ENCODE results near the gene ARHGAP24.

GRCh38 chr4:85824166-85824945 is 349.4 kb downstream of the ARHGAP24 start:
- no peak for TF ChIP-seq CTCF (IDR thresholded peaks at IDR 0.05)
- TF ChIP-seq EZH2 (IDR thresholded peaks at IDR 0.05; ENCODE audit: borderline replicate concordance, insufficient read depth, low read depth, low read length, poor library complexity, severe bottlenecking) = no peak
